Mesenteric fat pad (tissue), 1 donor: ENCODE results near the gene VWC2. TPM values are rescaled to one million over a fixed set of nuclear protein-coding genes. Genes with fewer than 3 reads are reported as not detected.

Source experiments
- DNase-seq: peaks from one replicate; pipeline ENCODE4 v3.0.0-alpha.2; 2020; ENCODE audit warnings: low spot score
- total RNA-seq: library from RNA; stranded (reverse); fragmentation: NEBNext Ultra II Directional; extraction: Animal tissue kit (Norgen Biotek cat#: 25700); gene quantifications from one replicate; pipeline ENCODE4 v1.2.1, GENCODE V29; 2021
- donor health status: DM: yes; HTN: yes; CAD: no.

VWC2 gene
- total RNA-seq, 1 donor from 2014 or later, result not detected

GRCh38 chr7:49931627-49932026 lies 158.2 kb downstream of the VWC2 start:
- no peak for DNase-seq

GRCh38 chr7:49937608-49938007 lies 164.2 kb downstream of the VWC2 start:
- DNase-seq, result no peak
